Testis (tissue), 2 donors: ENCODE data around the gene NR2F6.

Source experiments
- POLR2A ChIP-seq: fragments of 450-650 bp; IDR thresholded peaks from one replicate; pipeline ENCODE4 v1.6.1; 2017; ENCODE audit warnings: antibody characterized with exemption, mild to moderate bottlenecking, moderate library complexity
- TF ChIP-seq, protein P1 (sequence below), 3 experiments: fragments of 450-650 bp in 2 of 3; fragments of 200-600 bp in 1 of 3; sonication (generic) in 1 of 3; IDR thresholded peaks; one replicate each; pipeline ENCODE4 v1.5.1; 2016 to 2019; ENCODE audit warnings: antibody characterized with exemption in 3 of 3, mild to moderate bottlenecking in 2 of 3, moderate library complexity in 1 of 3

GRCh38 chr19:17255150-17255621 is 9.5 kb upstream of the NR2F6 start:
- TF ChIP-seq, protein P1, sequence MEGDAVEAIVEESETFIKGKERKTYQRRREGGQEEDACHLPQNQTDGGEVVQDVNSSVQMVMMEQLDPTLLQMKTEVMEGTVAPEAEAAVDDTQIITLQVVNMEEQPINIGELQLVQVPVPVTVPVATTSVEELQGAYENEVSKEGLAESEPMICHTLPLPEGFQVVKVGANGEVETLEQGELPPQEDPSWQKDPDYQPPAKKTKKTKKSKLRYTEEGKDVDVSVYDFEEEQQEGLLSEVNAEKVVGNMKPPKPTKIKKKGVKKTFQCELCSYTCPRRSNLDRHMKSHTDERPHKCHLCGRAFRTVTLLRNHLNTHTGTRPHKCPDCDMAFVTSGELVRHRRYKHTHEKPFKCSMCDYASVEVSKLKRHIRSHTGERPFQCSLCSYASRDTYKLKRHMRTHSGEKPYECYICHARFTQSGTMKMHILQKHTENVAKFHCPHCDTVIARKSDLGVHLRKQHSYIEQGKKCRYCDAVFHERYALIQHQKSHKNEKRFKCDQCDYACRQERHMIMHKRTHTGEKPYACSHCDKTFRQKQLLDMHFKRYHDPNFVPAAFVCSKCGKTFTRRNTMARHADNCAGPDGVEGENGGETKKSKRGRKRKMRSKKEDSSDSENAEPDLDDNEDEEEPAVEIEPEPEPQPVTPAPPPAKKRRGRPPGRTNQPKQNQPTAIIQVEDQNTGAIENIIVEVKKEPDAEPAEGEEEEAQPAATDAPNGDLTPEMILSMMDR (IDR thresholded peaks at IDR 0.05) = no peak
- no peak for TF ChIP-seq POLR2A
